Measurements from ENCODE around the gene LY6G6C. TPM values are rescaled to one million over a fixed set of nuclear protein-coding genes. Genes with fewer than 3 reads are reported as not detected.

LY6G6C gene
- total RNA-seq, 1 experiment from 2014 or later = 0.80 TPM

DNA sequence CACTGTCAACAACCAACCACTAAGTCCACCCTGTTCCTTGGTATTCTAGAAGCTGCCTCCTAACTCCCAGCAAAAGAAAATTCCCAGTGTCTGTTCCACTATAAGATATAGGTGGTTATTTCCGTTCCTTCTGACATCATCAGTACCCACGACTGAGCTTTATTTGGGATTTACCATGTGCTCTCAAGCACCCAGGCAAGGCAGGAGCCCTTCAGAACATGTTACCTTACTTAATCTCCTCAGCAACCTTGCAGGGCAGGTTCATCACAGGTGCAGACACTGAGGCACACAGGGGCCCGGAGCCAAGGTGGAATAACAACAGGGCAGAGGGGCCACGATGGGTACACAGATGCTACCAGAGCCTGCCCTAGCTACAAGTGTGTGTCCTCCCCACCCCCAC is 29.2 kb downstream of the LY6G6C start:
- TF ChIP-seq EZH2 (IDR thresholded peaks at IDR 0.05; ENCODE audit: borderline replicate concordance, low read depth, low read length, poor library complexity, severe bottlenecking) (no peak), CTCF (conservative IDR thresholded peaks at IDR 0.05; ENCODE audit: low read depth, low read length) (no peak)
- ChIA-PET POLR2A (ENCODE audit: low non-redundant PET) (no interaction called here), CTCF (no interaction called here)
- DNase-seq (ENCODE audit: low spot score) = no peak
- Histone ChIP-seq H3K4me1 (ENCODE audit: insufficient read depth, low read length, poor library complexity, severe bottlenecking) (no peaks in the 10 kb centered on the region), H3K27me3 (replicated peaks; ENCODE audit: insufficient read depth, low read depth, low read length, poor library complexity) (no peaks in the 10 kb centered on the region), H3K4me3 (ENCODE audit: low read depth, low read length, poor library complexity, severe bottlenecking) (no peak overlapping the region), H3K27ac (ENCODE audit: low read depth, low read length, poor library complexity, severe bottlenecking) (no peak overlapping the region), H3K9me3 (ENCODE audit: low read depth, low read length, poor library complexity, severe bottlenecking) (no peaks in the 10 kb centered on the region), H3K36me3 (ENCODE audit: insufficient read depth, low read length, poor library complexity, severe bottlenecking) (peaks cover 37% of the 10 kb centered on the region)
- intact Hi-C loops (cut with micrococcal nuclease; ENCODE audit: unreplicated experiment) = no loop called here
- BruUV-seq (replicated peaks) = no TSS peak

GRCh38 chr6:31691564-31692108 is 29.9 kb downstream of the LY6G6C start:
- POLR2A ChIA-PET (ENCODE audit: low non-redundant PET) = no interaction called here
- intact Hi-C loops (cut with micrococcal nuclease; ENCODE audit: unreplicated experiment) = no loop called here
- H3K4me3 ChIP-seq (ENCODE audit: low read depth, low read length, poor library complexity, severe bottlenecking) = no peak overlapping the region
- no peak overlapping the region for H3K27ac ChIP-seq (ENCODE audit: low read depth, low read length, poor library complexity, severe bottlenecking)
- TF ChIP-seq EZH2 (IDR thresholded peaks at IDR 0.05; ENCODE audit: borderline replicate concordance, low read depth, low read length, poor library complexity, severe bottlenecking) (no peak), CTCF (conservative IDR thresholded peaks at IDR 0.05; ENCODE audit: low read depth, low read length) (no peak)
- no peaks in the 10 kb centered on the region for H3K9me3 ChIP-seq (ENCODE audit: low read depth, low read length, poor library complexity, severe bottlenecking)
- H3K36me3 ChIP-seq (ENCODE audit: insufficient read depth, low read length, poor library complexity, severe bottlenecking) = peaks cover 34% of the 10 kb centered on the region
- DNase-seq (ENCODE audit: low spot score) = no peak
- CTCF ChIA-PET = no interaction called here
- H3K27me3 ChIP-seq (replicated peaks; ENCODE audit: insufficient read depth, low read depth, low read length, poor library complexity) = no peaks in the 10 kb centered on the region
- no TSS peak for BruUV-seq (replicated peaks)
- no peaks in the 10 kb centered on the region for H3K4me1 ChIP-seq (ENCODE audit: insufficient read depth, low read length, poor library complexity, severe bottlenecking)

- peaks cover 30% of the 10 kb centered on the region for H3K36me3 ChIP-seq (ENCODE audit: insufficient read depth, low read length, poor library complexity, severe bottlenecking)
- H3K27me3 ChIP-seq (replicated peaks; ENCODE audit: insufficient read depth, low read depth, low read length, poor library complexity) = no peaks in the 10 kb centered on the region
These were observed 30.5 kb downstream of the LY6G6C start for GRCh38 chr6:31691078-31691463.

More at GRCh38 chr6:31691078-31691463, 30.5 kb downstream of the LY6G6C start:
- TF ChIP-seq CTCF (conservative IDR thresholded peaks at IDR 0.05; ENCODE audit: low read depth, low read length) = no peak
- no peak for TF ChIP-seq EZH2 (IDR thresholded peaks at IDR 0.05; ENCODE audit: borderline replicate concordance, low read depth, low read length, poor library complexity, severe bottlenecking)
- no peaks in the 10 kb centered on the region for H3K4me1 ChIP-seq (ENCODE audit: insufficient read depth, low read length, poor library complexity, severe bottlenecking)
- DNase-seq (ENCODE audit: low spot score) = no peak
- intact Hi-C loops (cut with micrococcal nuclease; ENCODE audit: unreplicated experiment) = no loop called here
- BruUV-seq (replicated peaks) = no TSS peak
- no peak overlapping the region for H3K27ac ChIP-seq (ENCODE audit: low read depth, low read length, poor library complexity, severe bottlenecking)
- CTCF ChIA-PET = interaction anchor here (0.6 kb wide), 1 partner anchor 39 kb away, joined by 3 read pairs; no protein-coding TSS in a partner anchor
- no peak overlapping the region for H3K4me3 ChIP-seq (ENCODE audit: low read depth, low read length, poor library complexity, severe bottlenecking)
- H3K9me3 ChIP-seq (ENCODE audit: low read depth, low read length, poor library complexity, severe bottlenecking) = no peaks in the 10 kb centered on the region
- POLR2A ChIA-PET (ENCODE audit: low non-redundant PET) = no interaction called here
